ENCODE measurements around the gene ADAMTS1.
"Not testable (repeated sequence)": the region's sequence is repeated elsewhere in the genome, so short reads cannot be mapped to it uniquely, and the experiment has no call there.

Gene ADAMTS1

GRCh38 chr21:26845066-26845758, at the start of gene ADAMTS1:
Gene ADAMTS1, minus strand, starts transcription at chr21:26845409. Its CDS starts 455 bp downstream, at chr21:26844954.
- peak within 1 kb of the TSS; percentile 68 for H3K4me3 Mint-ChIP-seq
- H3K4me1 Mint-ChIP-seq = peaks cover 38% of the 10 kb centered on the region
- H3K27me3 Mint-ChIP-seq = peaks cover 70% of the 10 kb centered on the region
- peaks cover 15% of the 10 kb centered on the region for H3K36me3 Mint-ChIP-seq
- DNase-seq = peak; percentile 29
- H3K9me3 Mint-ChIP-seq = peaks cover 1% of the 10 kb centered on the region
- peak within 1 kb of the TSS; percentile 64 for H3K27ac Mint-ChIP-seq
- CTCF ChIA-PET = interaction anchor here (1.0 to 1.3 kb wide), 3 partner anchors 13 to 82 kb away, joined by 3 read pairs; no protein-coding TSS in a partner anchor

- Mint-ChIP-seq H3K4me1 (no peaks in the 10 kb centered on the region), H3K4me3 (no peak overlapping the region), H3K9me3 (no peaks in the 10 kb centered on the region), H3K27ac (no peak overlapping the region), H3K36me3 (no peaks in the 10 kb centered on the region), H3K27me3 (no peaks in the 10 kb centered on the region)
- no peak for DNase-seq
- CTCF ChIA-PET = no interaction called here
Measured at GRCh38 chr21:26892151-26892550, 46.9 kb upstream of the ADAMTS1 start.

GRCh38 chr21:26888931-26889330, 43.7 kb upstream of the ADAMTS1 start:
- no peak for DNase-seq
- Mint-ChIP-seq H3K4me3 (no peak overlapping the region), H3K27ac (no peak overlapping the region), H3K4me1 (no peaks in the 10 kb centered on the region), H3K36me3 (no peaks in the 10 kb centered on the region), H3K27me3 (no peaks in the 10 kb centered on the region), H3K9me3 (no peaks in the 10 kb centered on the region)
- CTCF ChIA-PET = no interaction called here

GRCh38 chr21:26888256-26888655, 43.0 kb upstream of the ADAMTS1 start:
- Mint-ChIP-seq H3K4me3 (no peak overlapping the region), H3K9me3 (no peaks in the 10 kb centered on the region)

GRCh38 chr21:26887251-26887650, 42.0 kb upstream of the ADAMTS1 start:
- no peaks in the 10 kb centered on the region for H3K27me3 Mint-ChIP-seq
- DNase-seq = no peak
- no peak overlapping the region for H3K27ac Mint-ChIP-seq
- H3K4me1 Mint-ChIP-seq = no peaks in the 10 kb centered on the region
- no peaks in the 10 kb centered on the region for H3K36me3 Mint-ChIP-seq
- H3K9me3 Mint-ChIP-seq = no peaks in the 10 kb centered on the region
- no peak overlapping the region for H3K4me3 Mint-ChIP-seq
- CTCF ChIA-PET = no interaction called here

More at GRCh38 chr21:26888256-26888655, 43.0 kb upstream of the ADAMTS1 start:
- no peak for DNase-seq
- Mint-ChIP-seq H3K27me3 (no peaks in the 10 kb centered on the region), H3K27ac (no peak overlapping the region), H3K36me3 (no peaks in the 10 kb centered on the region), H3K4me1 (no peaks in the 10 kb centered on the region)
- CTCF ChIA-PET = no interaction called here

- Mint-ChIP-seq H3K9me3 (no peaks in the 10 kb centered on the region), H3K4me1 (no peaks in the 10 kb centered on the region), H3K27me3 (no peaks in the 10 kb centered on the region), H3K27ac (no peak overlapping the region), H3K4me3 (no peak overlapping the region), H3K36me3 (no peaks in the 10 kb centered on the region)
- CTCF ChIA-PET = no interaction called here
- DNase-seq = no peak
Measured at GRCh38 chr21:26884436-26884835, 39.2 kb upstream of the ADAMTS1 start.

GRCh38 chr21:26883768-26884167, 38.6 kb upstream of the ADAMTS1 start:
- no peak overlapping the region for H3K27ac Mint-ChIP-seq
- no peaks in the 10 kb centered on the region for H3K27me3 Mint-ChIP-seq
- H3K4me3 Mint-ChIP-seq = no peak overlapping the region
- no peaks in the 10 kb centered on the region for H3K36me3 Mint-ChIP-seq
- no peak for DNase-seq
- H3K9me3 Mint-ChIP-seq = no peaks in the 10 kb centered on the region
- CTCF ChIA-PET = no interaction called here
- no peaks in the 10 kb centered on the region for H3K4me1 Mint-ChIP-seq

GRCh38 chr21:26881504-26882228, 36.5 kb upstream of the ADAMTS1 start:
- no peaks in the 10 kb centered on the region for H3K27me3 Mint-ChIP-seq
- H3K4me3 Mint-ChIP-seq = no peak overlapping the region
- CTCF ChIA-PET = interaction anchor here (0.6 kb wide), 1 partner anchor 40 kb away, joined by 3 read pairs; no protein-coding TSS in a partner anchor
- DNase-seq = no peak
- H3K36me3 Mint-ChIP-seq = no peaks in the 10 kb centered on the region
- H3K27ac Mint-ChIP-seq = no peak overlapping the region
- no peaks in the 10 kb centered on the region for H3K4me1 Mint-ChIP-seq
- no peaks in the 10 kb centered on the region for H3K9me3 Mint-ChIP-seq

- DNase-seq = no peak
- no peaks in the 10 kb centered on the region for H3K27me3 Mint-ChIP-seq
- H3K27ac Mint-ChIP-seq = no peak overlapping the region
- no peaks in the 10 kb centered on the region for H3K9me3 Mint-ChIP-seq
- CTCF ChIA-PET = no interaction called here
- no peaks in the 10 kb centered on the region for H3K36me3 Mint-ChIP-seq
- no peaks in the 10 kb centered on the region for H3K4me1 Mint-ChIP-seq
- H3K4me3 Mint-ChIP-seq = no peak overlapping the region
Measured at GRCh38 chr21:26877018-26877417, 31.8 kb upstream of the ADAMTS1 start.

- no peaks in the 10 kb centered on the region for H3K36me3 Mint-ChIP-seq
- H3K4me3 Mint-ChIP-seq = no peak overlapping the region
- no peaks in the 10 kb centered on the region for H3K27me3 Mint-ChIP-seq
- H3K9me3 Mint-ChIP-seq = no peaks in the 10 kb centered on the region
- H3K4me1 Mint-ChIP-seq = no peaks in the 10 kb centered on the region
- no peak for DNase-seq
- no peak overlapping the region for H3K27ac Mint-ChIP-seq
- CTCF ChIA-PET = no interaction called here
Measured at GRCh38 chr21:26874347-26874746, 29.1 kb upstream of the ADAMTS1 start.

GRCh38 chr21:26865857-26866256, 20.6 kb upstream of the ADAMTS1 start:
- DNase-seq = no peak
- CTCF ChIA-PET = no interaction called here
- Mint-ChIP-seq H3K9me3 (no peaks in the 10 kb centered on the region), H3K4me3 (no peak overlapping the region), H3K27ac (no peak overlapping the region), H3K4me1 (no peaks in the 10 kb centered on the region), H3K27me3 (no peaks in the 10 kb centered on the region), H3K36me3 (no peaks in the 10 kb centered on the region)

- H3K27me3 Mint-ChIP-seq, H3K9me3 Mint-ChIP-seq, H3K27ac Mint-ChIP-seq, H3K36me3 Mint-ChIP-seq, DNase-seq, CTCF ChIA-PET, H3K4me3 Mint-ChIP-seq, H3K4me1 Mint-ChIP-seq: not testable (repeated sequence)
Measured at GRCh38 chr21:26856871-26857350, 11.7 kb upstream of the ADAMTS1 start.

- H3K27me3 Mint-ChIP-seq, DNase-seq, H3K36me3 Mint-ChIP-seq, CTCF ChIA-PET, H3K4me3 Mint-ChIP-seq, H3K9me3 Mint-ChIP-seq, H3K4me1 Mint-ChIP-seq, H3K27ac Mint-ChIP-seq: not testable (repeated sequence)
Measured at GRCh38 chr21:26854695-26855094, 9.5 kb upstream of the ADAMTS1 start.

GRCh38 chr21:26852423-26852822, 7.2 kb upstream of the ADAMTS1 start:
- no peak overlapping the region for H3K27ac Mint-ChIP-seq
- no peaks in the 10 kb centered on the region for H3K36me3 Mint-ChIP-seq
- no peak for DNase-seq
- peaks cover 14% of the 10 kb centered on the region for H3K27me3 Mint-ChIP-seq
- no peaks in the 10 kb centered on the region for H3K4me1 Mint-ChIP-seq
- H3K4me3 Mint-ChIP-seq = no peak overlapping the region
- CTCF ChIA-PET = no interaction called here
- no peaks in the 10 kb centered on the region for H3K9me3 Mint-ChIP-seq
